ENCODE data around the gene ASAP2.
"Not testable (repeated sequence)": the region's sequence is repeated elsewhere in the genome, so short reads cannot be mapped to it uniquely, and the experiment has no call there.

Gene ASAP2

GRCh38 chr2:9261231-9261883, 54.7 kb downstream of the ASAP2 start:
- H3K36me3 ChIP-seq (ENCODE audit: control insufficient read depth in 1 of 2, insufficient read depth in 2 of 2, low read length in 2 of 2): no peaks in the 10 kb centered on the region
- peak overlapping the region; percentile 80 for H3K27ac ChIP-seq (ENCODE audit: low read length)
- no peaks in the 10 kb centered on the region for H3K9me3 ChIP-seq (ENCODE audit: control insufficient read depth in 1 of 2, low read length in 2 of 2)
- H3K27me3 ChIP-seq (ENCODE audit: low read depth, low read length): no peaks in the 10 kb centered on the region
- peak overlapping the region in 1 of 2 donors; percentile 3 for H3K4me3 ChIP-seq (ENCODE audit: low read depth in 1 of 2, low read length in 2 of 2)
- peaks cover 23 to 68% of the 10 kb centered on the region in 2 donors for H3K4me1 ChIP-seq (ENCODE audit: control insufficient read depth in 1 of 2, insufficient read depth in 2 of 2, low read length in 2 of 2)

GRCh38 chr2:9262671-9263171, 56.1 kb downstream of the ASAP2 start:
- no peaks in the 10 kb centered on the region for H3K9me3 ChIP-seq (ENCODE audit: control insufficient read depth in 1 of 2, low read length in 2 of 2)
- no peaks in the 10 kb centered on the region for H3K27me3 ChIP-seq (ENCODE audit: low read depth, low read length)
- peak overlapping the region; percentile 19 for H3K27ac ChIP-seq (ENCODE audit: low read length)
- H3K4me3 ChIP-seq (ENCODE audit: low read depth in 1 of 2, low read length in 2 of 2): no peak overlapping the region
- H3K36me3 ChIP-seq (ENCODE audit: control insufficient read depth in 1 of 2, insufficient read depth in 2 of 2, low read length in 2 of 2): no peaks in the 10 kb centered on the region
- peaks cover 23 to 57% of the 10 kb centered on the region in 2 donors for H3K4me1 ChIP-seq (ENCODE audit: control insufficient read depth in 1 of 2, insufficient read depth in 2 of 2, low read length in 2 of 2)

- H3K27me3 ChIP-seq (ENCODE audit: low read depth, low read length): no peaks in the 10 kb centered on the region
- H3K9me3 ChIP-seq (ENCODE audit: control insufficient read depth in 1 of 2, low read length in 2 of 2): no peaks in the 10 kb centered on the region
- no peak overlapping the region for H3K4me3 ChIP-seq (ENCODE audit: low read depth in 1 of 2, low read length in 2 of 2)
- H3K4me1 ChIP-seq (ENCODE audit: control insufficient read depth in 1 of 2, insufficient read depth in 2 of 2, low read length in 2 of 2): peaks cover 23 to 50% of the 10 kb centered on the region in 2 donors
- H3K36me3 ChIP-seq (ENCODE audit: control insufficient read depth in 1 of 2, insufficient read depth in 2 of 2, low read length in 2 of 2): no peaks in the 10 kb centered on the region
- H3K27ac ChIP-seq (ENCODE audit: low read length): peak overlapping the region; percentile 19
Observed at GRCh38 chr2:9263428-9263827, 56.8 kb downstream of the ASAP2 start.

GRCh38 chr2:9264301-9264700, 57.7 kb downstream of the ASAP2 start:
- no peaks in the 10 kb centered on the region for H3K9me3 ChIP-seq (ENCODE audit: control insufficient read depth in 1 of 2, low read length in 2 of 2)
- no peaks in the 10 kb centered on the region for H3K27me3 ChIP-seq (ENCODE audit: low read depth, low read length)
- H3K4me3 ChIP-seq (ENCODE audit: low read depth in 1 of 2, low read length in 2 of 2): no peak overlapping the region
- H3K4me1 ChIP-seq (ENCODE audit: control insufficient read depth in 1 of 2, insufficient read depth in 2 of 2, low read length in 2 of 2): peaks cover 20 to 44% of the 10 kb centered on the region in 2 donors
- H3K27ac ChIP-seq (ENCODE audit: low read length): no peak overlapping the region
- H3K36me3 ChIP-seq (ENCODE audit: control insufficient read depth in 1 of 2, insufficient read depth in 2 of 2, low read length in 2 of 2): no peaks in the 10 kb centered on the region

GRCh38 chr2:9266711-9267110, 60.1 kb downstream of the ASAP2 start:
- H3K4me1 ChIP-seq (ENCODE audit: control insufficient read depth in 1 of 2, insufficient read depth in 2 of 2, low read length in 2 of 2): peaks cover 6 to 24% of the 10 kb centered on the region in 2 donors
- H3K27ac ChIP-seq (ENCODE audit: low read length): no peak overlapping the region

GRCh38 chr2:9267286-9267685, 60.7 kb downstream of the ASAP2 start:
- not testable (repeated sequence) for H3K27me3 ChIP-seq (ENCODE audit: low read depth, low read length); H3K9me3 ChIP-seq (ENCODE audit: control insufficient read depth in 1 of 2, low read length in 2 of 2); H3K4me3 ChIP-seq (ENCODE audit: low read depth in 1 of 2, low read length in 2 of 2); H3K36me3 ChIP-seq (ENCODE audit: control insufficient read depth in 1 of 2, insufficient read depth in 2 of 2, low read length in 2 of 2); H3K27ac ChIP-seq (ENCODE audit: low read length)
- peaks cover 0 to 18% of the 10 kb centered on the region in 2 donors for H3K4me1 ChIP-seq (ENCODE audit: control insufficient read depth in 1 of 2, insufficient read depth in 2 of 2, low read length in 2 of 2)

More at GRCh38 chr2:9266711-9267110, 60.1 kb downstream of the ASAP2 start:
- Histone ChIP-seq H3K36me3 (ENCODE audit: control insufficient read depth in 1 of 2, insufficient read depth in 2 of 2, low read length in 2 of 2) (no peaks in the 10 kb centered on the region), H3K27me3 (ENCODE audit: low read depth, low read length) (no peaks in the 10 kb centered on the region), H3K4me3 (ENCODE audit: low read depth in 1 of 2, low read length in 2 of 2) (no peak overlapping the region), H3K9me3 (ENCODE audit: control insufficient read depth in 1 of 2, low read length in 2 of 2) (no peaks in the 10 kb centered on the region)

GRCh38 chr2:9268301-9269080, 61.9 kb downstream of the ASAP2 start:
- H3K9me3 ChIP-seq (ENCODE audit: control insufficient read depth in 1 of 2, low read length in 2 of 2): no peaks in the 10 kb centered on the region
- no peak overlapping the region for H3K27ac ChIP-seq (ENCODE audit: low read length)

GRCh38 chr2:9269295-9269694, 62.7 kb downstream of the ASAP2 start:
- Histone ChIP-seq H3K4me1 (ENCODE audit: control insufficient read depth in 1 of 2, insufficient read depth in 2 of 2, low read length in 2 of 2) (peaks cover 0 to 12% of the 10 kb centered on the region in 2 donors), H3K4me3 (ENCODE audit: low read depth in 1 of 2, low read length in 2 of 2) (no peak overlapping the region), H3K9me3 (ENCODE audit: control insufficient read depth in 1 of 2, low read length in 2 of 2) (no peaks in the 10 kb centered on the region), H3K36me3 (ENCODE audit: control insufficient read depth in 1 of 2, insufficient read depth in 2 of 2, low read length in 2 of 2) (no peaks in the 10 kb centered on the region), H3K27ac (ENCODE audit: low read length) (no peak overlapping the region), H3K27me3 (ENCODE audit: low read depth, low read length) (no peaks in the 10 kb centered on the region)

More at GRCh38 chr2:9268301-9269080, 61.9 kb downstream of the ASAP2 start:
- no peaks in the 10 kb centered on the region for H3K27me3 ChIP-seq (ENCODE audit: low read depth, low read length)
- peaks cover 0 to 9% of the 10 kb centered on the region in 2 donors for H3K4me1 ChIP-seq (ENCODE audit: control insufficient read depth in 1 of 2, insufficient read depth in 2 of 2, low read length in 2 of 2)
- no peak overlapping the region for H3K4me3 ChIP-seq (ENCODE audit: low read depth in 1 of 2, low read length in 2 of 2)
- H3K36me3 ChIP-seq (ENCODE audit: control insufficient read depth in 1 of 2, insufficient read depth in 2 of 2, low read length in 2 of 2): no peaks in the 10 kb centered on the region

- H3K36me3 ChIP-seq (ENCODE audit: control insufficient read depth in 1 of 2, insufficient read depth in 2 of 2, low read length in 2 of 2): no peaks in the 10 kb centered on the region
- H3K4me1 ChIP-seq (ENCODE audit: control insufficient read depth in 1 of 2, insufficient read depth in 2 of 2, low read length in 2 of 2): peaks cover 0 to 15% of the 10 kb centered on the region in 2 donors
- no peaks in the 10 kb centered on the region for H3K27me3 ChIP-seq (ENCODE audit: low read depth, low read length)
- H3K4me3 ChIP-seq (ENCODE audit: low read depth in 1 of 2, low read length in 2 of 2): no peak overlapping the region
- H3K27ac ChIP-seq (ENCODE audit: low read length): no peak overlapping the region
- no peaks in the 10 kb centered on the region for H3K9me3 ChIP-seq (ENCODE audit: control insufficient read depth in 1 of 2, low read length in 2 of 2)
Observed at GRCh38 chr2:9269695-9270360, 63.2 kb downstream of the ASAP2 start.

- H3K36me3 ChIP-seq (ENCODE audit: control insufficient read depth in 1 of 2, insufficient read depth in 2 of 2, low read length in 2 of 2): no peaks in the 10 kb centered on the region
- no peaks in the 10 kb centered on the region for H3K9me3 ChIP-seq (ENCODE audit: control insufficient read depth in 1 of 2, low read length in 2 of 2)
- H3K4me3 ChIP-seq (ENCODE audit: low read depth in 1 of 2, low read length in 2 of 2): no peak overlapping the region
- no peak overlapping the region for H3K27ac ChIP-seq (ENCODE audit: low read length)
- no peaks in the 10 kb centered on the region for H3K27me3 ChIP-seq (ENCODE audit: low read depth, low read length)
- H3K4me1 ChIP-seq (ENCODE audit: control insufficient read depth in 1 of 2, insufficient read depth in 2 of 2, low read length in 2 of 2): peaks cover 3 to 20% of the 10 kb centered on the region in 2 donors
Observed at GRCh38 chr2:9271091-9271490, 64.5 kb downstream of the ASAP2 start.

- no peaks in the 10 kb centered on the region for H3K9me3 ChIP-seq (ENCODE audit: control insufficient read depth in 1 of 2, low read length in 2 of 2)
- H3K36me3 ChIP-seq (ENCODE audit: control insufficient read depth in 1 of 2, insufficient read depth in 2 of 2, low read length in 2 of 2): no peaks in the 10 kb centered on the region
- no peak overlapping the region for H3K27ac ChIP-seq (ENCODE audit: low read length)
- H3K27me3 ChIP-seq (ENCODE audit: low read depth, low read length): no peaks in the 10 kb centered on the region
- H3K4me3 ChIP-seq (ENCODE audit: low read depth in 1 of 2, low read length in 2 of 2): no peak overlapping the region
- H3K4me1 ChIP-seq (ENCODE audit: control insufficient read depth in 1 of 2, insufficient read depth in 2 of 2, low read length in 2 of 2): peaks cover 3 to 18% of the 10 kb centered on the region in 2 donors
Observed at GRCh38 chr2:9271691-9272090, 65.1 kb downstream of the ASAP2 start.
